ENCODE data around the gene CFL2. TPM values are rescaled to one million over a fixed set of nuclear protein-coding genes. Genes with fewer than 3 reads are reported as not detected.

The CFL2 gene
- total RNA-seq, 4 donors from 2014 or later = 36.6 to 99.6 (median 82.3) TPM

- Histone ChIP-seq H3K4me1 (peaks cover 0 to 42% (median 16%) of the 10 kb centered on the region in 4 donors), H3K4me3 (peak overlapping the region; percentile 86 to 99 (median 94)), H3K9me3 (no peaks in the 10 kb centered on the region), H3K27me3 (no peaks in the 10 kb centered on the region), H3K27ac (peak overlapping the region; percentile 96 to 100 (median 98)), H3K36me3 (peaks cover 0 to 5% (median 0%) of the 10 kb centered on the region in 3 donors)
- TF ChIP-seq POLR2A (IDR thresholded peaks at IDR 0.05) = no peak
- no peak for TF ChIP-seq CTCF (IDR thresholded peaks at IDR 0.05)
- TF ChIP-seq EP300 (IDR thresholded peaks at IDR 0.05) = no peak
- WGBS, 2 donors = 45 to 46% methylated on average over 8 of the region's 8 CpGs
- DNase-seq (ENCODE audit: low spot score in 2 of 2) = no peak
Observed at GRCh38 chr14:34715127-34715863, 902 bp upstream of the CFL2 start.

GRCh38 chr14:34713681-34714319, 593 bp downstream of the CFL2 start:
- peaks cover 0 to 5% (median 0%) of the 10 kb centered on the region in 3 donors for H3K36me3 ChIP-seq
- peaks cover 0 to 56% (median 19%) of the 10 kb centered on the region in 4 donors for H3K4me1 ChIP-seq
- H3K27me3 ChIP-seq = no peaks in the 10 kb centered on the region
- H3K4me3 ChIP-seq = peak overlapping the region; percentile 86 to 99 (median 94)
- DNase-seq (ENCODE audit: low spot score in 2 of 2) = peak in 1 of 2 donors; percentile 51
- no peaks in the 10 kb centered on the region for H3K9me3 ChIP-seq
- no peak for TF ChIP-seq CTCF (IDR thresholded peaks at IDR 0.05)
- TF ChIP-seq POLR2A (IDR thresholded peaks at IDR 0.05) = peak in 1 of 2 donors; percentile 56
- TF ChIP-seq EP300 (IDR thresholded peaks at IDR 0.05) = peak in 1 of 2 donors; percentile 76
- WGBS, 2 donors = 1% methylated on average over 31 to 33 of the region's 33 CpGs
- H3K27ac ChIP-seq = peak overlapping the region; percentile 96 to 100 (median 98)

- Histone ChIP-seq H3K4me1 (peaks cover 0 to 58% (median 19%) of the 10 kb centered on the region in 4 donors), H3K4me3 (peak overlapping the region; percentile 86 to 99 (median 94)), H3K27ac (peak overlapping the region; percentile 96 to 100 (median 98)), H3K27me3 (no peaks in the 10 kb centered on the region), H3K9me3 (no peaks in the 10 kb centered on the region), H3K36me3 (peaks cover 0 to 5% (median 0%) of the 10 kb centered on the region in 3 donors)
- TF ChIP-seq POLR2A (IDR thresholded peaks at IDR 0.05) (peak in 1 of 2 donors; percentile 10), CTCF (IDR thresholded peaks at IDR 0.05) (no peak), EP300 (IDR thresholded peaks at IDR 0.05) (no peak)
- no peak for DNase-seq (ENCODE audit: low spot score in 2 of 2)
- 37 to 42% methylated on average over 6 of the region's 6 CpGs for WGBS, 2 donors
Observed at GRCh38 chr14:34713122-34713680, 1.2 kb downstream of the CFL2 start.

GRCh38 chr14:34711796-34712712, 2.3 kb downstream of the CFL2 start:
- TF ChIP-seq POLR2A (IDR thresholded peaks at IDR 0.05) = no peak
- TF ChIP-seq EP300 (IDR thresholded peaks at IDR 0.05) = no peak
- TF ChIP-seq CTCF (IDR thresholded peaks at IDR 0.05) = no peak
- peaks cover 0 to 5% (median 0%) of the 10 kb centered on the region in 3 donors for H3K36me3 ChIP-seq
- peaks cover 0 to 62% (median 19%) of the 10 kb centered on the region in 4 donors for H3K4me1 ChIP-seq
- H3K27ac ChIP-seq = peak overlapping the region in 3 of 4 donors; percentile 20 to 100 (median 99)
- WGBS, 2 donors = 47 to 53% methylated on average over 4 of the region's 4 CpGs
- H3K9me3 ChIP-seq = no peaks in the 10 kb centered on the region
- H3K27me3 ChIP-seq = no peaks in the 10 kb centered on the region
- no peak for DNase-seq (ENCODE audit: low spot score in 2 of 2)
- H3K4me3 ChIP-seq = no peak overlapping the region

Measured in tibial nerve (tissue), 4 donors.